GM19239 (cell line): ENCODE measurements around the gene RFT1.

Experiments used
- DNase-seq: peaks from one replicate; pipeline ENCODE4 v3.0.0; 2011; ENCODE audit warnings: low spot score; ENCODE audit not compliant: insufficient read length
- FAIRE-seq: peaks from 2 replicates; lab custom pipeline; 2011; peaks lifted over from hg19 to GRCh38; lab: Jason Lieb, UNC

Gene RFT1

GRCh38 chr3:53100818-53101466 lies 29.3 kb downstream of the RFT1 start:
- FAIRE-seq (no peak), DNase-seq (no peak)

GRCh38 chr3:53097887-53098286 lies 32.3 kb downstream of the RFT1 start:
- FAIRE-seq: no peak
- no peak for DNase-seq

- FAIRE-seq (no peak), DNase-seq (no peak)
These were observed 37.3 kb downstream of the RFT1 start for GRCh38 chr3:53092942-53093341.

- DNase-seq (no peak), FAIRE-seq (no peak)
These were observed 38.0 kb downstream of the RFT1 start for GRCh38 chr3:53092216-53092615.

DNA sequence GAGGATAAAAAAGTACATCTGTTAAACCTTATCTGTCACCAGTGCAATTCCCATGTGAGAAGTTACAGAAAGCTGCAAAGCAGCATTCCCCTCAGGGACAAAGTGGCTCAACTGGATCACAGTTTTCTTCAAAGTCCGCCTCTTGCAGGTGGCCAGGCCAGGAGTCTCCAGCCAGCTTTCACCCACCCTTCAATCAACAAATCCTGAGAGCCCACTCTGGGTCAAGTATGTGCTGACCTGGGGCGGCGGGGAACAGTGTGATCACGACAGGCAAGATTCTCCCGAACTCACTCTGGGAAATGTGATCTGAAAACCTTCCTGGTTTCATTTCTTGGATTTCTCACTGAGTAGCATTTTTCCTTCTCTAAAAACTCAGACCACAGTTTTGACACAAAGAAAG lies 39.2 kb downstream of the RFT1 start:
- FAIRE-seq (no peak), DNase-seq (no peak)

- DNase-seq: no peak
- FAIRE-seq: no peak
These were observed 40.7 kb downstream of the RFT1 start for GRCh38 chr3:53089511-53089910.

DNA sequence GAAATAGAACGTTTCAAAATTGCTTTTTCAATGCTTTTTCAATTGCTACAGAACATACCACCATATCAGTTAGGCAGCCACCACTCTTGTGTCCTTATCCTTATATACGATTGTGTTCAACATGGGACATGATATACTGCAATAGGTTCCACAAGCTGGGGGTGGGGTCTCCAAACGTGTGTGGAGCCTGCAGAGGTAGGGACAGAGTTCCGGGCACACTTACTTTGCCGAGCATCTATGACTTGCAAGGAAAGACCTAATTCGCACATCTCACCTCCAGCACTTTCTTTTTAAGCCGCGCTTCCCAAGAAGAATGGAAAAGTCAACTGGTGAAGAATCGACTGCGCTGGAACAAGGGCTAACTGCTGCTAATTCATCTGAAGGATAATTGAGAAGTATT lies 44.8 kb downstream of the RFT1 start:
- FAIRE-seq (no peak), DNase-seq (no peak)

- DNase-seq: no peak
- no peak for FAIRE-seq
These were observed 45.8 kb downstream of the RFT1 start for GRCh38 chr3:53084310-53085001.

- FAIRE-seq (no peak), DNase-seq (no peak)
These were observed 46.3 kb downstream of the RFT1 start for GRCh38 chr3:53083949-53084309.

DNA sequence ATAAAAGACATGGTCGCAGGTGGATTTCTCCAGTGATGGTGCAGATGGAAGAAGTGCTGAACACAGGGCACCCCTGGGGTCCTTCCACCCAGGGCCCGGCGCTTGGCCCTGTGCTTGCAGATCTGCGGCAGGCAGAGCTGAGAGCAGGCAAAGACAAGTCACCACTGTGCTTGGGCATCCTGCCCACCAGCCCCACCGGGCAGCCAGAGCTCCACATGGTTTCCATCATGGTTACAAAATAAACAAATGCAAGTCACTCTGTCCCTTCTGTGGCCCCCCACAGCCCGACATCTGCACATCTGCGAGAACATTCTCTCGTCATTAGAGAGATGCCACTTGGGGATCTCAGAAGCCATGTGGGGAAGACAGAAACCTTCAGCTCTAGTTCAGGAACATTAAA lies 46.7 kb downstream of the RFT1 start:
- FAIRE-seq: no peak
- DNase-seq: no peak

- FAIRE-seq (no peak), DNase-seq (no peak)
These were observed 47.5 kb downstream of the RFT1 start for GRCh38 chr3:53082736-53083135.

DNA sequence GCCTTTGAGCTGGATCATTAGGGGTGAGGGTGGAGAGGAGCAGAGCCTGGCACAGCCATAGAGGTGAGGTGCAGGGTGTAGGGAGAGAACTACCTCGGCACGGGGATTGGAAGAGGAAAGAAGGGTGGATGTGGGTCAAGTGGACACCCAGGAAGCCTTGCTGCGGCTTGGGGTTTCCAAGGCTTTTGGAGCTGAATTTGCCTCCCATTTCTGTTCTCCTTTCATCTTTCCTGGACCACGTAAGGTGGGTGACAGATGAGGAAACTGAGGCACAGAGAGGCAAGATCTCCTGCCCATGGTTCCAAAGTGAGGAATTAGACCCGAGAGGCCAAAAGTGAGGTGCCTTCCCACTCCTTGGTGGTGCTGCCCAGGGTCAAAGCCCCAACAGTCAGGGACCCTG lies 48.9 kb downstream of the RFT1 start:
- no peak for FAIRE-seq

DNA sequence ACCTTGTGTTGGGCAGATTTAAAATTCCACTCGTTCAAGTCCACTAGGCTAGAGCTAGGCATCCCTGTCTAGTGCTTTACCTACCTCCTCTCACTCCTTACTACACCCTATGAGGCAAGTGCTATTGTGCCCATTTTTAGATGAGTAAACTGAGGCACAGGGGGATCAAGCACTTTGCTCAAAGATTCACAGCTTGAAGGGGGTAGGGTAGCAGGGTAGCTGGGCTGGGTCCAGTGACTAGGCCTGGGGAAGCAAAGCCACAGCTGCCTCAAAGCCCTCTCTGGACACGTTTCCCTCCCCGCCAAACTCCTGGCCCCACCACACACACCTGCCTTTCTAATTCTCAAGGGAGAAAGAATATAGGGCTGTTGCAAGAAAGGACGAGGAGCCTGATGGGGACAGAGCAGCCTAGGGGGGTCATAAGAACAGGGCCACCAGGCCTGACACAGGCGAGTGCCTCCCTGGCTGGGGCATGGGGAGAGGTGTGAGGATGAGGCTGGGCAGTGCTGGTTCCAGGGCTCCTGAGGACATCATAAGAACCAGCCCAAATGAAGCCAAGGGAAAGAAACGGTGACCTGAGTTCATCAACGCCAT lies 49.5 kb downstream of the RFT1 start:
- DNase-seq: no peak
- FAIRE-seq: no peak

More for the DNA sequence above, 48.9 kb downstream of the RFT1 start:
- no peak for DNase-seq

- no peak for FAIRE-seq
- no peak for DNase-seq
These were observed 50.3 kb downstream of the RFT1 start for GRCh38 chr3:53079791-53080555.

GRCh38 chr3:53079147-53079546 lies 51.1 kb downstream of the RFT1 start:
- FAIRE-seq (no peak), DNase-seq (no peak)

DNA sequence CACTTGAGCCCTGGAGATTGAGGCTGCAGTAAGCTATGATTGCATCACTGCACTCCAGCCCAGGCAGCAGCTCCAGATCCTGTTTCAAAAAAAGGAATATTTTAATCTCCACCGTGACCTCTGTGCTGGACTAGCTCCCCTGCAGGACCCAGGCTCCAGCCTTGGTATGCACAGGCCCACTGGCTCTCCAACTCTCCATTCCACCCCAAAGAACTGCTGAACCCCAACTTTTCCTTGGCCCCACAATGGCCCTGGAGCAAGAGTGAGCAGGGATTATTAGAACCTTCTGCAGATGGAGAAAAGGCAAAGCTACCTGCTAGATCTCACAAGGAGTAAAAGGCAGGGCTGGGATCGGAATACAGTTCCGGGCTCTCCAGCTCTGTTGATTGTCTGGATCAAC lies 51.6 kb downstream of the RFT1 start:
- DNase-seq: no peak
- FAIRE-seq: no peak

- FAIRE-seq (no peak), DNase-seq (no peak)
These were observed 52.6 kb downstream of the RFT1 start for GRCh38 chr3:53077476-53078220.

DNA sequence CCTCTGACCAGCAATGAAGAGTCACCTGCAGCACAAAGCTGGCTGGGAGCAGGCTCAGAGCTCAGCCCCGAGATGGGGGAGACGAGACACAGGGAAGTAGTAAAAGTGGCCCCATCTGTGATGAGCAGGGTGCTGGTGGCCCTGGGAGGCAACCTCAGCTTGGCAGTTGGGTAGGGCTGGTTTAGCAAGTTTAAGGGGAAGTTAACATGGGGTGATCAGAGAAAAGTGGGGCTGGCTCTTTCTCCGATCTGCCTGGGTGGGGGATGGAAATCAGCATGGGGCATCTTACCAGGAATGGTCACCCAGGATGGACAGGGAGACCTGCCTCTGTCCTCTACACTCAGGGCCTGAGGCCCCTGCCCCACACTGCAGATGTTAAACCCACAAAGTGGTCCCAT lies 54.5 kb downstream of the RFT1 start:
- DNase-seq (no peak), FAIRE-seq (no peak)

- DNase-seq (no peak), FAIRE-seq (no peak)
These were observed 55.2 kb downstream of the RFT1 start for GRCh38 chr3:53074761-53075742.
